DMS114 treated with DMSO at 0.1 percent for 48 hours (cell line): ENCODE measurements around the gene ETV2.
"Not testable (repeated sequence)": the region's sequence is repeated elsewhere in the genome, so short reads cannot be mapped to it uniquely, and the experiment has no call there.

Source experiments
- DNase-seq: peaks from one replicate; lab custom pipeline; 2025; ENCODE audit not compliant: unreplicated experiment; lab: John Stamatoyannopoulos, UW

Gene ETV2

GRCh38 chr19:35623327-35624010, 18.1 kb upstream of the ETV2 start:
- DNase-seq = no peak

GRCh38 chr19:35628264-35628564, 13.3 kb upstream of the ETV2 start:
- DNase-seq = no peak

DNA sequence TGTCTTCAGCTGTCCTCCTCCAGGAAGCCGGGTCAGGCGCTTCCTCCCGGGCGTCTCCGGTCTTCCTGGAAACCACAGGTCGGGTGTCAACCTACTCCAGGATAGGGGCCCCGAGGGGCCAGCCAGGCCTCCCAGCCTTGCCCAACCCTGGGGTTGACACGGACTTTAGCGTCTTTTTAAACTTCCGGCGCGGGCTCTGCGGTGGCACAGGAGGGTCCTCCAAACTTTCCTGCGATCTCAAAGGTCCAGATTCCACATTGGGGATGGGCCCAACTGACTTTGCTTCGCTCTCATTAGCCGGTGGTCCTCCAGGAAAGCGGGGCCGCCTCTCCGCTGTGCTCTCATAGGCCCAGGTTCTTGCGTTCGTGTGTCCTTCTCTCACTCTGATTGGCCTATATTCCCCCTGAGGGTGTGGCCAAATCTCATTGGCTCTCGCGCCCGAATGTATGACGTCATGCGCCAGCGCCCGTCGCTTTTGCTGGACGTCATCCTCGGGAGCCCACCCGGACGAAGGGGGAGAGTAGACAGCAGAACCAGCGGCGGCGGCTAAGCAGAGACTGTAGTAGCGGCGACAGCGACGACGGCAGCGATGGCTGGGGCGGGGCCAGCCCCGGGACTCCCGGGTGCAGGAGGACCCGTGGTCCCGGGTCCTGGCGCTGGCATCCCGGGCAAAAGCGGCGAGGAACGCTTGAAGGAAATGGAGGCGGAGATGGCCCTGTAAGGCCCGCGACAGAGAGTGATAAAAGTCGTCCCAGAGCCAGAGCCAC, 12.8 kb upstream of the ETV2 start, which contains the start of gene RBM42:
RBM42 (plus strand) TSS at position 472 of the 767 bp plus-strand sequence; CDS start at position 590, 118 bp downstream.
- DNase-seq = peak; percentile 99

DNA sequence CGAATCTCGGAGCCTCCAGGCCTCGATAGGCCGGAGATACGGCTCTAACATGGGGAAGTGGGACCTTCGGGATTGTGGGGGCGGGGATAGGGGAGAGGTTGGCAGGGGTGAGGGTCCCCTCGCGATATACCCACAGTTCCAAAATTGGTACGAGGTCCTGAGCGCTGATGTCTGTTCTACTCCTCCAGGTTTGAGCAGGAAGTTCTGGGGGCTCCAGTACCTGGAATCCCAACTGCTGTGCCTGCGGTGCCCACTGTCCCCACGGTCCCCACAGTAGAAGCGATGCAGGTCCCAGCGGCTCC, 12.3 kb upstream of the ETV2 start:
- no peak for DNase-seq

DNA sequence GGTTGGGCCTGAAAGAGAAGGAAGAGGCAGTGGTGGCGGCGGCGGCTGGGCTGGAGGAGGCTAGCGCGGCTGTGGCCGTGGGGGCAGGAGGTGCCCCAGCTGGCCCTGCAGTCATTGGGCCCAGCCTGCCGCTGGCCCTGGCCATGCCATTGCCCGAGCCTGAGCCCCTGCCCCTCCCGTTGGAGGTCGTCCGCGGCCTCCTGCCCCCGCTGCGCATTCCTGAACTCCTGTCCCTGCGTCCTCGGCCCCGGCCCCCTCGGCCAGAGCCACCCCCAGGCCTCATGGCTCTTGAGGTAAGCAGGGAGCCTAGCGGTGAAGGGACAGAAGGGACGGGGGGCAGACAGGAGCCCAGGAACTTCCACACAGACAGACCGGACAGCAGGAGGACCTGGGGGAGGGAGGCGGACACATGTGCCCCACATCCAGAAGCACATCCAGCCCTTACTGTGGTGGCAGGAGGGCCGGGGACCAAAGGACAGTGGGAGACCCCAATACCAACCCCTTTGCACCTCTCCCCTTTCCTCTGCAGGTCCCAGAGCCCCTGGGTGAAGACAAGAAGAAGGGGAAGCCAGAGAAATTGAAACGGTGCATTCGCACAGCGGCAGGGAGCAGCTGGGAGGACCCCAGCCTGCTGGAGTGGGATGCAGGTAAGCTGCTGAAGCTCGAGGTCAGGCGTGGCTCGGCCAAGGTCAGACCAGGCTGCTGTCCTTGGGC, 7.7 kb upstream of the ETV2 start:
- no peak for DNase-seq

DNA sequence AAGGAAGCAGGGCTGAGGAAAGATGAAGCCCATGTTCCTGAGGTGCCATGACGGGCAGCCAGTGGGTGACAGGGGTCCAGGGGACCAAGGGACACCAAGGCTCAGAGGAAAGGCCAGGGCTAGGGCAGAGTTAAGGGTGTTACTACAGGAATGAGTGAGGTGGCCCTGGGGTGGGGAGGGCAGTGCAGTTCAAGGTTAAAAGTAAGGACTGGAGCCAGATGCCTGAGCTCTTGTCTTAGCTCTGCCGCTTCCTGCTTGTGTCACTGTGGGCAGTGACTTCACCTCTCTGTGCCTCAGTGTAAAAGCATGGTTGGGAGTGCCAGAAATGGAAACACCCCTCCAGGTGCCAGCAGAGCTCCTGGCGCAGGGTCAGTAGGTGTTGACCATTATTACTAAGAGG, 4.9 kb upstream of the ETV2 start:
- DNase-seq = no peak

- DNase-seq = no peak
These were observed 4.4 kb upstream of the ETV2 start for GRCh38 chr19:35637165-35637564.

DNA sequence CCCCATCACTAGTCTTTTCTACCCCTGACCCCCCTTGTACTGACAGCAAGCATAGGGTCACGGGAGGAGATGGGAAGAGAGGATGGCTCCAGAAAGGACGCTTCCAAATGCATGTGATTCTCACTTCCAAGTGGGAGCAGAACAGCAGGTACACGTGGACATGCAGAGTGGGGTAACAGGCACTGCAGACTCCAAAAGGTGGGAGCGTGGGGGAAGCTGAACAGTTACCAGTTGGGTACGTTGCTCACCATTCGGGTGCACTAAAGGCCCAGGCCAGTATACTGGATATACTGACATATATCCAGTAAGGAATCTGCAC, 2.3 kb upstream of the ETV2 start:
- DNase-seq = no peak

DNA sequence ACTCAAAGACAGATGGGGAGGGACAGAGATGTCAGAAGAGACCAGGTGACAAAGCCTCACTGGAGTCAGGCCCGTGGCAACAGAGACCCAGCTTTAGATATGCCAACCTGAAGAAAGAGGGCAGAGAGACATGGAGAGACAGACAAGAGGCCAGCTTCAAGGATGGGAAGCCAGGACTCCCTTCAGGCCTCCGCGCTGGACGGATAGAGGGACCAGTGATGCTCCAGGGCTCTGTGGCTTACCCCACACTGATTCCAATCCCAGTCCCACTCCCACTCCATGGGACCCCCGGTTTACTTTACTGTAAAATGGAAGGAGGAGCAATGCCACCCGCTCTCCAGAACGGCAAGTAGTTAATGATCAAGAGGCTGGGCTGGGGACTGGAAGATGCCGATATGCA, 1.7 kb upstream of the ETV2 start:
- DNase-seq = no peak

DNA sequence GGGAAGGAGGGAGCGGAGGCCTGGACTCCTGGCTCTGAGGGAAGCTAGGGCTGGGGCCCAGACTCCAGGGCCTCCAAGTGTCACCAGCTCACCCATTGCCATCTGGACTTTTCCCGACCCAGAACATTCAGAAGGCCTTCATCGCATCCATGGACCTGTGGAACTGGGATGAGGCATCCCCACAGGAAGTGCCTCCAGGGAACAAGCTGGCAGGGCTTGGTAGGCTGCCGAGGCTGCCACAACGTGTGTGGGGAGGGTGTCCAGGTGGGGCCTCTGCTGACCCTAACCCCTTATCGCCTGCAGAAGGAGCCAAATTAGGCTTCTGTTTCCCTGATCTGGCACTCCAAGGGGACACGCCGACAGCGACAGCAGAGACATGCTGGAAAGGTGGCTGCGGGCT, 767 bp downstream of the ETV2 start:
- no peak for DNase-seq

DNA sequence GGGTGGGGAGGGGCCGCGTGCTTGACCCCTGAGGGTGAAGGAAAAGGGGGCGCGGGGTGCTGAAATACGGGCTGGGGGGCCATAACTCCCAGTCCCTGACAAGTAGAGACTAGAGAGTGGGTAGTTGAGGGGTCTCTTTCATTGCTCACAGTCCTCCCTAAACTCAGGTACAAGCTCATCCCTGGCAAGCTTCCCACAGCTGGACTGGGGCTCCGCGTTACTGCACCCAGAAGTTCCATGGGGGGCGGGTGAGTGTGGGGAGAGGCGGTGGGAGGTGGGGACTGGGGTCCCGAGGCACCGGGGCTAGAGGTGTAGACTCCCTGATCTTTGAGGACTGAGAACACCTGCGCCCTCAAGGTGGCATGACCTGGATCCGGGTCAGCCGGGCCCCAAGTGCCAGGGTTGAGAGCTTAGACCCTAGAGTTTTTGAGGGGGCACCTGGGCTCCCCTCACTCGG, 1.3 kb downstream of the ETV2 start:
- DNase-seq = no peak

DNA sequence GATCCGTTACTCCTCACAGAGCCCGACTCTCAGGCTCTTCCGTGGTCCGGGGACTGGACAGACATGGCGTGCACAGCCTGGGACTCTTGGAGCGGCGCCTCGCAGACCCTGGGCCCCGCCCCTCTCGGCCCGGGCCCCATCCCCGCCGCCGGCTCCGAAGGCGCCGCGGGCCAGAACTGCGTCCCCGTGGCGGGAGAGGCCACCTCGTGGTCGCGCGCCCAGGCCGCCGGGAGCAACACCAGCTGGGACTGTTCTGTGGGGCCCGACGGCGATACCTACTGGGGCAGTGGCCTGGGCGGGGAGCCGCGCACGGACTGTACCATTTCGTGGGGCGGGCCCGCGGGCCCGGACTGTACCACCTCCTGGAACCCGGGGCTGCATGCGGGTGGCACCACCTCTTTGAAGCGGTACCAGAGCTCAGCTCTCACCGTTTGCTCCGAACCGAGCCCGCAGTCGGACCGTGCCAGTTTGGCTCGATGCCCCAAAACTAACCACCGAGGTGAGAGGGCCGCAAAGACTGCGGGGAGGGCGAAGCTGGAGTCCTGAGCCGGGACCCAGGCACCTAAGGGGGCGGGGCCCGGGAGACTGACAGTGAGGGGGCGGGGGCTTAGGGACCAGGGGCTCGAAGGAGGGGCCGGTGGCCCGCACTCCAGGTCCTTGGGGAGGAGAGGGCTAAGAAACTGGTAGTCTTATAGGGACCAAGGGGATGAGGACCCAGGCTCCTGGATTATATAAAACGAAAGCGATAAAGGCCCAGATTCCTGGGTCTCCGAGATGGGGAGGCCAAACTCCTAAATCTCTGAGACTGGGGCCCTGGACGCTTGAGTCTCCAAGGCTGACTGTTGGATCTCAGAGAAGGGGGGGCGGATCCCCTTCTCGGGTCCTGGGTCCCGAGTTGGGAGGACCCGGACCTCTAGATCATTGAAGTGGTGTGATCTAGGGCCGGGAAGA, 2.0 kb downstream of the ETV2 start:
- DNase-seq = peak; percentile 76

- peak; percentile 97 for DNase-seq
These were observed 2.9 kb downstream of the ETV2 start for GRCh38 chr19:35644206-35644986.

GRCh38 chr19:35644987-35645679, 3.6 kb downstream of the ETV2 start:
- peak; percentile 73 for DNase-seq

GRCh38 chr19:35645680-35646511, 4.4 kb downstream of the ETV2 start:
- DNase-seq = no peak

DNA sequence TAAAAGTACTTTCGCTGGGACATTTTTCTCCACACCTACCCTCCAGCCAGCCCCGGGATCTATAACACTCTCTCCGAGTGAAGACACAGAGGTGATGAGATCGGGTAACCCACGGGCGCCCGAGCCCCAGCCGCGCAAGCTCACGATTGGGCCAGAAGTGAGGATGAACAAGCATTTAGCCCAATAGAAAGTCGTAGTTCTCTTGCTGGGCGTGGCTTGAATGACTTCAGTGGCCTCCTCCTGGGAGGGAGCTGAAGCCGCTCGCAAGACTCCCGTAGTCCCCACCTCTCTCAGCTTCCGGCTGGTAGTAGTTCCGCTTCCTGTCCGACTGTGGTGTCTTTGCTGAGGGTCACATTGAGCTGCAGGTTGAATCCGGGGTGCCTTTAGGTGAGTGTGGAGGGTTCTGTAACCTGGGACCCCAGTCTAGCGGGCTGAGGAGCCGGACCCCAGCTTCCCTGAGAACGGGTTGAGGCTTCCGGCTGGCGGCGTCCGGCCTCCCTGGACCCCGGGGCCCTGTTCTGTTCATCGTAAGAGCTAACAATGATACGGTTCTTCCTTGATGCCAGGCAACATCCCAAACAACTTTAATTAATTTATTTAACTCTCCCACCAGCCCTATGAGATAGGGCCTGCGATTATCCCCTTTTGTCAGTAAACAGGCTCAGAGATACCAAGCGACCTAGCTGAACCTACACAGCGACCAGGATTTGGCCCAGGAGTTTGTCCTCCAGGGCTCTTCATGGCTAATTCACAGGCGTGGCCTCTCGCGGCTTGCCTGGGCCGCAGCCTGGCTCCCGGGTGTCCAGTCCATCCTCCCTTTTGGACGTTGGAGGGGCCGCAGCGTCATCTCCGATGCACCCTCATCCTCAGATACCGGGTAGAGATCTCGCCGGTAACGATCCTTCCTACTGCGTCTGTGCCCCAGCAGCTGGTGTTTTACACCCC, 6.7 kb downstream of the ETV2 start, which contains the start of gene COX6B1:
COX6B1 (plus strand) TSS at position 307 of the 945 bp plus-strand sequence. CDS start 2,921 bp downstream, outside the sequence.
- DNase-seq = peak; percentile 99

DNA sequence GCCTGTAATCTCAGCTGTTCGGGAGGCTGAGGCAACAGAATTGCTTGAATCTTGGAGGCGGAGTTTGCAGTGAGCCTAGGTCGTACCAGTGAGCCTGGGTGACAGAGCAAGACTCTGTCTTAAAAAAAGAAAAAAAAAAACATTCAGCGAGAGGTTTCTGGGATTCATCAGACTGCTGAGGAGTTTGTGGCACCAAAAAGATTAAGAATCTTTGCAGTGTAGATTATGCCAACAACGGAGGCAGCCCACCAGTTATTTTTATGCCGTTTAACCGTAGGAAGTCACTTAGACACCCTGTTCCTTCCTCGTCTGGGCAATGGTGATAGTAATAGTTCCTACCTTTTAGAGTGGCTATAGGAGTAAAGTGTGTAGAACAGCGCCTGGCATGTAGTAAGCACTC, 9.0 kb downstream of the ETV2 start:
- no peak for DNase-seq

GRCh38 chr19:35654828-35655227, 13.3 kb downstream of the ETV2 start:
- DNase-seq = not testable (repeated sequence)
